GM21737 (cell line): Measurements from ENCODE around the gene TCEAL1.

ENCODE experiments used
- ATAC-seq: cut with Tn5 transposase; IDR thresholded peaks from one replicate; pipeline ENCODE4 v1.9.1; 2021; ENCODE audit warnings: mild to moderate bottlenecking, moderate library complexity; ENCODE audit not compliant: unreplicated experiment

Gene TCEAL1

DNA sequence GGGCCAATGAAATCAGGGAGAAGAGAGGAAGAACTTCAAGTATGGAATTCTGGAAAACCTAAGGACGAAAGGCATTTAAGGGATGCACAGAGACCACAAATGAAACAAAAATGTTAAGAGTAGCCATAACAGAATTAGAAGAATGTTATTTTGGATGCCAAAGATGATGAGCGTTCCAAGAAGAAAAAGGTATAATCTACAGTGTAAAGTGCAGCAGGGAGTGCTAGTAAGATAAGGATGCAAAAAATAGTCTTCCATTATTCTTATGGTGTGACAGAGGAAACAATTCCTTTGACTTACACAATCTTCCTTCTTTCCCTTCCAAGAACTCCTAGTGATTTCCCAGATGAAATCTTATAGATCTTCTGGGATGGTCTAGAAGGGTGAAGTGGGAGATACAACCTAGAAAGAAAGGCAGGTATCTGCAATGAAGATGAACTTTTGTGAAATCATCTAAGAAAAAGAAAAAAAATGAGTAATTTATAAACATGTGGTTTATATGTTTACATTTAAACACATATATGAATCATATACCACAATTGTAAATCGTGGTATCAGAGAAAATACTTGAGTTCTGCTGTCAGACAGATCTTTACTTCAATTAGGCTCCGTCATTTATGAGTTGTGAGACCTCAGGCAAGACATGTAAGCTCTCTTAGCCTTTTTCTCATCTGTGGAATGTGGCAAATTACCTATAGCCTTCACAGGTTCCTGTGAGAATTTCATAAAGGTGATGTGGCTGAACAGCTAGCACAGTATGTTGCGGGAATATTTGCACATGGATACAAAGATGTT is 49.6 kb downstream of the TCEAL1 start:
- no peak for ATAC-seq
